ENCODE measurements around the gene HDAC4. TPM values are rescaled to one million over a fixed set of nuclear protein-coding genes. Genes with fewer than 3 reads are reported as not detected.

The HDAC4 gene
- total and polyA plus RNA-seq, 10 of the 15 experiments (the other 5 are each of a cell fraction or from before 2014, with no cell fraction given), result 0.22 to 15.7 (median 4.8) TPM

GRCh38 chr2:239025951-239026461, 374.8 kb downstream of the HDAC4 start:
- no peaks in the 10 kb centered on the region for H3K9me3 ChIP-seq (replicated peaks; ENCODE audit: control insufficient read depth, insufficient read depth, low read length)
- H3K27me3 ChIP-seq (replicated peaks in 1 of 2; ENCODE audit: control insufficient read depth in 2 of 2, insufficient read depth in 2 of 2, low read length in 1 of 2), result peaks cover 1 to 2% of the 10 kb centered on the region in 2 experiments; a peak in 3 of 4 replicates
- in situ Hi-C loops (cut with MboI) (no loop called here), intact Hi-C loops (cut with micrococcal nuclease; ENCODE audit: unreplicated experiment) (no loop called here)
- no peak for ATAC-seq
- WGBS (ENCODE audit: insufficient coverage, insufficient replicate concordance, low lambda C conversion rate, missing lambda C conversion rate), result 25% methylated on average over 14 of the region's 14 CpGs
- ChIA-PET CTCF (no interaction called here), SMC1A (ENCODE audit: uncharacterized antibody, unreplicated experiment) (no interaction called here), RAD21 (ENCODE audit: unreplicated experiment) (no interaction called here), POLR2A (no interaction called here)
- no peaks in the 10 kb centered on the region for H4K20me1 ChIP-seq (ENCODE audit: control insufficient read depth, insufficient read depth)
- FAIRE-seq, result no peak
- no peak overlapping the region for H3K9ac ChIP-seq (ENCODE audit: control insufficient read depth, insufficient read depth, low read length)
- BruUV-seq (replicated peaks), result no TSS peak
- H3K36me3 ChIP-seq (ENCODE audit: control insufficient read depth in 2 of 2, insufficient read depth in 2 of 2, low read length in 1 of 2), result no peaks in the 10 kb centered on the region
- H3K4me3 ChIP-seq, result no peak overlapping the region
- no peak overlapping the region for H2AFZ ChIP-seq (ENCODE audit: control insufficient read depth, low read depth, low read length)
- no peak overlapping the region for H3K27ac ChIP-seq (ENCODE audit: control insufficient read depth, insufficient read depth)
- H3K4me2 ChIP-seq (ENCODE audit: control insufficient read depth, insufficient read depth), result no peak overlapping the region
- H3K4me1 ChIP-seq (ENCODE audit: control insufficient read depth, insufficient read depth, low read length), result no peaks in the 10 kb centered on the region
- no peak for DNase-seq (ENCODE audit: low read depth, low spot score)
- no peaks in the 10 kb centered on the region for H3K79me2 ChIP-seq (ENCODE audit: control insufficient read depth, insufficient read depth, low read length)
- TF ChIP-seq, protein P1, sequence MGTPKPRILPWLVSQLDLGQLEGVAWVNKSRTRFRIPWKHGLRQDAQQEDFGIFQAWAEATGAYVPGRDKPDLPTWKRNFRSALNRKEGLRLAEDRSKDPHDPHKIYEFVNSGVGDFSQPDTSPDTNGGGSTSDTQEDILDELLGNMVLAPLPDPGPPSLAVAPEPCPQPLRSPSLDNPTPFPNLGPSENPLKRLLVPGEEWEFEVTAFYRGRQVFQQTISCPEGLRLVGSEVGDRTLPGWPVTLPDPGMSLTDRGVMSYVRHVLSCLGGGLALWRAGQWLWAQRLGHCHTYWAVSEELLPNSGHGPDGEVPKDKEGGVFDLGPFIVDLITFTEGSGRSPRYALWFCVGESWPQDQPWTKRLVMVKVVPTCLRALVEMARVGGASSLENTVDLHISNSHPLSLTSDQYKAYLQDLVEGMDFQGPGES (IDR thresholded peaks at IDR 0.05), result no peak
- TF ChIP-seq SMARCA5 (IDR thresholded peaks at IDR 0.05), result no peak
- TF ChIP-seq CEBPB (IDR thresholded peaks at IDR 0.05; ENCODE audit: borderline replicate concordance in 1 of 2, low read depth in 2 of 2, low read length in 2 of 2), result no peak
- no peak for TF ChIP-seq MYB (IDR thresholded peaks at IDR 0.05; ENCODE audit: borderline replicate concordance, low read depth, low read length)
- no peak for TF ChIP-seq RFX5 (IDR thresholded peaks at IDR 0.05; ENCODE audit: low read depth, low read length)
- TF ChIP-seq MEF2B (IDR thresholded peaks at IDR 0.05; ENCODE audit: partially characterized antibody, poor library complexity, severe bottlenecking), result no peak
- TF ChIP-seq IRF4 (IDR thresholded peaks at IDR 0.05; ENCODE audit: low read depth, low read length), result no peak
- TF ChIP-seq WRNIP1 (IDR thresholded peaks at IDR 0.05; ENCODE audit: borderline replicate concordance, low read depth, low read length), result no peak
- no peak for TF ChIP-seq MTA3 (IDR thresholded peaks at IDR 0.05; ENCODE audit: borderline replicate concordance, low read length)
- no peak for TF ChIP-seq RBBP5 (conservative IDR thresholded peaks at IDR 0.05)
- no peak for TF ChIP-seq SKIL (IDR thresholded peaks at IDR 0.05; ENCODE audit: low read depth, poor library complexity, severe bottlenecking)
- no peak for TF ChIP-seq JUNB (IDR thresholded peaks at IDR 0.05)
- TF ChIP-seq CEBPZ (IDR thresholded peaks at IDR 0.05; ENCODE audit: low read depth, low read length), result no peak
- TF ChIP-seq TBL1XR1 (IDR thresholded peaks at IDR 0.05; ENCODE audit: low read depth, low read length), result no peak
- TF ChIP-seq, protein P2, sequence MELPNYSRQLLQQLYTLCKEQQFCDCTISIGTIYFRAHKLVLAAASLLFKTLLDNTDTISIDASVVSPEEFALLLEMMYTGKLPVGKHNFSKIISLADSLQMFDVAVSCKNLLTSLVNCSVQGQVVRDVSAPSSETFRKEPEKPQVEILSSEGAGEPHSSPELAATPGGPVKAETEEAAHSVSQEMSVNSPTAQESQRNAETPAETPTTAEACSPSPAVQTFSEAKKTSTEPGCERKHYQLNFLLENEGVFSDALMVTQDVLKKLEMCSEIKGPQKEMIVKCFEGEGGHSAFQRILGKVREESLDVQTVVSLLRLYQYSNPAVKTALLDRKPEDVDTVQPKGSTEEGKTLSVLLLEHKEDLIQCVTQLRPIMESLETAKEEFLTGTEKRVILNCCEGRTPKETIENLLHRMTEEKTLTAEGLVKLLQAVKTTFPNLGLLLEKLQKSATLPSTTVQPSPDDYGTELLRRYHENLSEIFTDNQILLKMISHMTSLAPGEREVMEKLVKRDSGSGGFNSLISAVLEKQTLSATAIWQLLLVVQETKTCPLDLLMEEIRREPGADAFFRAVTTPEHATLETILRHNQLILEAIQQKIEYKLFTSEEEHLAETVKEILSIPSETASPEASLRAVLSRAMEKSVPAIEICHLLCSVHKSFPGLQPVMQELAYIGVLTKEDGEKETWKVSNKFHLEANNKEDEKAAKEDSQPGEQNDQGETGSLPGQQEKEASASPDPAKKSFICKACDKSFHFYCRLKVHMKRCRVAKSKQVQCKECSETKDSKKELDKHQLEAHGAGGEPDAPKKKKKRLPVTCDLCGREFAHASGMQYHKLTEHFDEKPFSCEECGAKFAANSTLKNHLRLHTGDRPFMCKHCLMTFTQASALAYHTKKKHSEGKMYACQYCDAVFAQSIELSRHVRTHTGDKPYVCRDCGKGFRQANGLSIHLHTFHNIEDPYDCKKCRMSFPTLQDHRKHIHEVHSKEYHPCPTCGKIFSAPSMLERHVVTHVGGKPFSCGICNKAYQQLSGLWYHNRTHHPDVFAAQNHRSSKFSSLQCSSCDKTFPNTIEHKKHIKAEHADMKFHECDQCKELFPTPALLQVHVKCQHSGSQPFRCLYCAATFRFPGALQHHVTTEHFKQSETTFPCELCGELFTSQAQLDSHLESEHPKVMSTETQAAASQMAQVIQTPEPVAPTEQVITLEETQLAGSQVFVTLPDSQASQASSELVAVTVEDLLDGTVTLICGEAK (IDR thresholded peaks at IDR 0.05; ENCODE audit: borderline replicate concordance), result no peak

Measured in GM12878 (cell line).